Skeletal muscle cell (primary cell): Measurements from ENCODE around the gene REV1.
A peak's percentile ranks its signal among the peaks of the same experiment; 100 is the strongest.

Experiments used
- DNase-seq: peaks from one replicate; pipeline ENCODE4 v3.0.0-alpha.2; 2010; ENCODE audit warnings: low read depth
- H3K4me3 ChIP-seq: 2 replicates; pipeline ENCODE4 v1.5.1; 2011; ENCODE audit warnings: low read depth, mild to moderate bottlenecking, control low read depth, low read length, moderate library complexity

Gene REV1

GRCh38 chr2:99417396-99417795, 72.4 kb downstream of the REV1 start:
- no peak for DNase-seq
- H3K4me3 ChIP-seq = no peak overlapping the region

DNA sequence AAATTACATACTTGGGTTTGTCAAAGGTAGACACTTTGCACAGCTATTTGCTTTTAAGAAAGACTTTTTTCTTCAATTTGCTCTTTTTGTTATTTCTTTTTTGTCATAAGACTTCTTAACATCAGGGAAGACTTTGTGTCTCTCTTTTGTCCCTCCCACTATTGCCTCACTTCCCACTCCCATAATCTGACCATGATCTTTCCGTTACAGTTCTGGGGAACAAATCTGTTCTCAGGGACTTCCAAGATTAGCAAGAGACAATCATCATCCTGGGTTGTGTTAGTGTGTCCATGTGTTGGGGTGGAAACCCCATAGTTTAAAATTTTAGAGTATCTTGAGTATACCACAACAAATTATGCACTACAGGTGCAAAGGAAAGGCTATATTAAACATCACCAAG, 75.3 kb downstream of the REV1 start:
- no peak for DNase-seq
- H3K4me3 ChIP-seq = no peak overlapping the region

GRCh38 chr2:99410276-99410675, 79.5 kb downstream of the REV1 start:
- H3K4me3 ChIP-seq = no peak overlapping the region

DNA sequence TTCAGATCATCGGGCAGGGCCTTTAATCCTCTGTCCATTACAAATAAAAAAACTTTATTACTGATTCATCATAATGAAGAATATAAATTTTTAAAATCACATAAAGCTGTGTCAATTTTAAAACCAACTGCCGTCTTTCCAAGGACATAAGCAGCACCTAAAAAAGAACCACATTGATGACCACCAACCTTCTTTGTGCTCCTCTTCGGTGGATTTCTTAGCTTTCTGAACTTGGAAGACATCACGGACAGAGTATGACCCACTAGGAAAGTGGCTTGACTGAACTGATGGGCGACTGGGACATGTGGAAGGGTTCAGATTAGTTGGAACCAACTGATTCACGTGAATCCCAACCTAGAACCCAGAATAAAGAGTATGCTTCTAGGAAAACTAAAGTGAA, 83.7 kb downstream of the REV1 start:
- DNase-seq = no peak
- H3K4me3 ChIP-seq = no peak overlapping the region

More at GRCh38 chr2:99410276-99410675, 79.5 kb downstream of the REV1 start:
- no peak for DNase-seq

DNA sequence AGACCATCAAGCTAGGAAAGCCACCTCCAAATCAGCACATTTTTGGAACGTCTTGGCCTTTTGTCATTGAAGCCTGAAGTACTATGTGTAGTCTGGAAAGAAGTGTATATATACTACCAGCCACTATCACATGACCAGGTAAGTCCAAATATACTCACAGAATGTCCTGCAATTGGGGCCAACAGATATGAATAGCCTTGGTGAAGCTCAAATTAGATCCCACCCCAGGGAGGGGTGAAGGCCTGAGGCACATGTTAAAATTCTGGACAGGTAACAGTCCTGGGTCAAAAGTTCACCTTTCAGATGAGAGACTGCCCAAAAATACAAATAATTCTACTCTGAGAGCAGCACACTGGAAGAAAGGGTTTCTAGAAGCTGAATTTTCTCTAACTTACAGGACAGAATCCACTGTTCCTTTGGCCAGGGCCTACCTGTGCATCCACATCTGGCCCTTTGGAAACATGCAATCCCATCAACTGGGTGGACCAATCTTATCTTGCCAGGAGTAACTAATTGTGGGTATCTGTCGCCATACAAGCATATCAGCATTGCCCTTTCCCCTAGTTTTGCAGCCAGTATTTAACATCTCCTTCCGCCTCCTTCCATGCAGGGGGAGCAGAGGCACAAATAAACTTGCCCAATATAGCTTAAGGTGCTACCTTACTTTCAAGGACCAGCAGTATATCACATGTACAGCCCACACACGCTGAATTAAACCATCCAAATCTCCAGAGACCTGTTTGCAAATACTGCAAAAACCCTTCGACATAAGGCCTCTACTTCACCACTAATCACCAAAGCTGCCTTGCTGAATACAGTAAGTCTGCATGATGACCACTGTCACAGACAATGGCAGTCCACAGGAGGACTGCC, 84.8 kb downstream of the REV1 start:
- DNase-seq = no peak
- H3K4me3 ChIP-seq = no peak overlapping the region

- H3K4me3 ChIP-seq = no peak overlapping the region
- no peak for DNase-seq
These were observed 85.6 kb downstream of the REV1 start for GRCh38 chr2:99404039-99404796.

DNA sequence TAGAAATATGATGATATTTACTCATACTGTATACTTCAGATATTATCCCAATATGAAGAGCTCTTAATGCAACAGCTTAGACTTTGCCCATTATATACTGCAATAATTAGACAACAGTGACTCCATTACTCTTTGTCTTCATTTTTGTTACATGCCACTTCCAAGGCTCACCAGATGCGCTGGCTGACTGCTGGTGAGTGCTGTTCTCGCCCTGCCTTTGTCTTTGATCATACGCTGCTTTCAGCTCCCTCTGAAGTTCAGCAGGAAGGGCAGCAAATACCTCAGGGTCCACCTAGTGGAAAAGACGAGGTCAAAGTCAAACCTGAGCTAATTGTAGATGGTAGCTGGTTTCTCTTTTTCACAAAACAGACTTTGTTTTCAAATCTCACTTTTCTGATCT, 86.3 kb downstream of the REV1 start:
- DNase-seq = no peak
- H3K4me3 ChIP-seq = no peak overlapping the region

DNA sequence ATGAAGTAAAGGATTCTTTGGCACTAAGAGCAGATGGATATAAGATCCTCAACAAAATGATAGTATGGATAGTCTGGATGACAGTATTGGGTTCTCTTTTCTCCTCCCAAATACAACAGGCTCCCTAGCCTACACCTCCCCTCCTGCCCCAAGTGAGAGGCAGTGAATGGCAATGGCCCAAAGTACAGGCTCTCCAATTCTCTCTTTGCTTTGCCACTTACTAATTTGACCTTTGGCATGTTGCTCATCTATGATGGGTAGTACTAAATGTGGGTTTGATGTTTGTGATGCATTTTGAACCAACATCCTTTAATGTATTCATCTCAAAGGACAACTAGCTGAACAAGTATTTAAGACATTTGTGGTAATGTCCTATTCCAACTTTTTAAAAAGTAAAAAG, 86.7 kb downstream of the REV1 start:
- no peak overlapping the region for H3K4me3 ChIP-seq

DNA sequence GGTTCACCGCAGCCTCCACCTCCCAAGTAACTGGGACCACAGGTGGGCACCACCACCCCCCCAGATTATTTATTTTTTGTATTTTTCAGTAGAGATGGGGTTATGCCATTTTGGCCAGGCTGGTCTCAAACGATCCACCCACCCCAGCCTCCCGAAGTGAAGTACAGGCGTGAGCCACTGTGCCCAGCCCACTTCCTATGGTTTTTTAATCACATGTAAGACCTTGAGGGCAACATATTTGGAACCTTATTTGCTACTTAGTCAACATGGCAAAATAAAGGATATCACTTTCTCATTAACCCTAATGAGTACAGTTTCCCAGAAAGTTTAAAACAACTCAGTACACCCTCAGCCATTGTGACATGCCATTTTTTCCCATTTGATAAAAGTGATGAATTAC, 88.0 kb downstream of the REV1 start:
- H3K4me3 ChIP-seq = no peak overlapping the region
- no peak for DNase-seq

More for the DNA sequence above, 86.7 kb downstream of the REV1 start:
- DNase-seq = peak; percentile 13

GRCh38 chr2:99399795-99400194, 90.0 kb downstream of the REV1 start:
- H3K4me3 ChIP-seq = no peak overlapping the region
- DNase-seq = no peak

DNA sequence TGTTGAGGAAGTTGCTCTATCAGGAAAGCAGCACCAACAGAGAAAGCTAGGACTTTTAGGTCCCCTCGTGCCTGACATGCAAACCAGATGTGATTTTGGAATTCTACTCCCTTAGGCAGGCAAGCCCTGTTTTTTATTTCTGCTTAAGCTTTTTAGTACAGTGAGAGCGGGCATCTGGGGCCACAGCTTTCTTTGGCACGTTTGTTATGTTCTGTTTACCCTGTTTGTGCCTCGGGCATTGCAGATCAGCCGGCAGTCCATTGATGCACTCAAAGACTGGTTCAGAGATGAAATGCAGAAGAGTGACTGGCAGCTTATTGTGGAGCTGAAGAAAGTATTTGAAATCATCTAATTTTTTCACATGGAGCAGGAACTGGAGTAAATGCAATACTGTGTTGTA, 90.8 kb downstream of the REV1 start:
- DNase-seq = no peak
- H3K4me3 ChIP-seq = no peak overlapping the region

DNA sequence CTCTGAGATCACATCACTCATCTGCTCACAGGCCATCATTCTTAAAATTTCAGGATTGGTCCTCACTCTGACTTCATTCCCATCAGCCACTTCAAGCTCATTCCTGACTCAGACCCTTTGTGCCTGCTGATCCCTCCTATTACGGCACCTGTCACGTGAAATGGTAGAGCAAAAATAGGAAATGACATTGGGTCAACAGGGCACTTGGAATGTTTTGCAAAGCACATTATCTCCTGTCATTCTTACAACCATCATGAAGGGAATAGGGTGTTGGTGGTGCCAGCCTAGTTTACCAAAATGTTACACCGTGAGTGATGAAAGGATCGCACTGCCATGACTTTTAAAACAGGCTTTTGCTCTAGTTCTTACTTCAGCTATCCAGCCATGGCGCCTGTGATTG, 91.5 kb downstream of the REV1 start:
- H3K4me3 ChIP-seq = no peak overlapping the region
- no peak for DNase-seq

DNA sequence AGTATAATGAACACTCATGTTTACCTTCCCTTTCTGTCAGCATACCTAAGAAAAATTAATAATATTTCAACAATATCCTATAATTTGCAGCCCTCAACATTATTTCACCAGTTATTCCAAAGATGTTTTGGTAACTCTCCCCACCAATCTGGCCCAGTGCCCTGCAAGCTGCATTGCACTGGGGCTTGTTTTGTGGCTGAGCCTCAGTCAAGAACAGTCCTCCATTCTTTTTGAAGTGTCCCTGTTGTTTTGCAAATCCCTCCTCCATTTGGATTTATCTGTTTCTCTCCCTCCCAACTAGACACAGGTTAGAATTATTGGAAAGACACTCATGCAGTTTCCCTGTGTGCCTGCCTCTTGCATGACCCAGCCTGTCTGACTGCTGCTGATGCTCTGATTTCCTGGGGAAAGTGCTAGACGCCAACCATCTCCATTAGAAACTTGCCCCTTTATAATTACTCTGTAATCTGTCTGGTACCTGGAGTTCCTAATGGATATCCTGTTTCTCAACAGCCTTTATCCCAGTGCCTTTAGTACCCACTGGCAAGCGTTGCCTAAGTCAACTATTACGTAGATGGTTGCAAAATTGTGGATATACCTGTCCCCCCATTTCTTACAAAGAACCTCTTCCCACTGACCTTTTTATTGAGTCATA, 92.4 kb downstream of the REV1 start:
- no peak overlapping the region for H3K4me3 ChIP-seq
- DNase-seq = no peak

- no peak for DNase-seq
- H3K4me3 ChIP-seq = no peak overlapping the region
These were observed 94.2 kb downstream of the REV1 start for GRCh38 chr2:99395589-99396130.

DNA sequence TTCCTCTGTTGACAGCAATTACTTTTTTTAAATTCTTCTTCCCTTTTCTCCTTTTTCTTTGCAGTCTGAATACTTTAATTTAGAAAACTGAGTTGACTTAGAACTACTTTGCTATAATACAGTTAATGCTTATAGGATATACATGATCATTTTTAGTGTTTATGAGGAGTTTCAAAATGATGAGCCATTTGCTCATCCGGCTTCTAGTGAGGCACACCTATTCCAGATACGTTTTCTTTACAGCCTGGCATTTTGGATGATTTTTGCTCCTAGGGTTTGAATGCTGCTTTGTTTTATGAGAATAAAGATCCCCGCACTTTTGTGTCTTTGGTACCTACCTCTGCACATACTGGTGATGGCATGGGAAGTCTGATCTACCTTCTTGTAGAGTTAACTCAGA, 99.9 kb downstream of the REV1 start:
- no peak for DNase-seq
- H3K4me3 ChIP-seq = no peak overlapping the region

GRCh38 chr2:99389371-99389770, 100.4 kb downstream of the REV1 start:
- no peak overlapping the region for H3K4me3 ChIP-seq
- DNase-seq = no peak

- H3K4me3 ChIP-seq = no peak overlapping the region
- no peak for DNase-seq
These were observed 100.9 kb downstream of the REV1 start for GRCh38 chr2:99388892-99389291.

DNA sequence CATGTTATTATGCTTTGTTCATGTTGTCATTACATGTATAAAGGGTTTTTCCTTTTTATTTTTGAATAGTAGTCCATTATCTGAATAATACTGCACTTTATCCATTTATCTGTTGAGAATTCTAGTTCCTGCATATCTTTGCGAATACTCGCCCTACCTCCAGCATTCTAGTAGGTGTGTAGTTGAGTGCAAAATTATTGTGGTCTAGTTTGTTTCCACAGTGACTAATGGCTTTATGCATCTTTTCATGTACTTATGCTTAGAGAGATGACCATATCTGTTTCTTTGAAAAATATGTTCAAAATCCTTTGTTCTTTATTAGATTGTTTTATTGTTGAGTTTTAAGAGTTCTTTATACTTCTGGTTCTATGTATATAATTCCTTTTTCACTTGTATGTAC, 103.8 kb downstream of the REV1 start:
- no peak overlapping the region for H3K4me3 ChIP-seq
- DNase-seq = no peak

DNA sequence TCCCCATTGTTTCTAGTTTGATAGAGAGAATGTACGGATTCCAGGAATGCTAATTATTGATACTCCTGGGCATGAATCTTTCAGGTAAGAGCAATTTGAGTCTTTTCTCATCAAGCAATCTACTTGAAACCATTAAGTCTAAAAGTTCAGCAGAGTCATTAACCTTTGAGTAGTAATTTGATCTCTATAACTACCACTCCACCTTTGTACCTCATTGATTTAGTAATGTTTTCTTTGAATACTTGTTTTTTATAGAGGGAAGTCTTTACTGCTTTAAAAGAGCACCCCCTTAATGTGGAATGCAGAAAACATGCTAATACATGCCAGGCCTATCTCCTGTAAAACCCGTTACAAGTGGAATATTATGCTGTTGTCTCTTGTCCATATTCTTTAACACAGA, 107.7 kb downstream of the REV1 start:
- DNase-seq = no peak
- no peak overlapping the region for H3K4me3 ChIP-seq

- DNase-seq = no peak
- no peak overlapping the region for H3K4me3 ChIP-seq
These were observed 109.3 kb downstream of the REV1 start for GRCh38 chr2:99380376-99381010.
